Glutamatergic neuron (in vitro differentiated cells): ENCODE measurements around the gene NOLC1. TPM values are rescaled to one million over a fixed set of nuclear protein-coding genes. Genes with fewer than 3 reads are reported as not detected.
"Not testable (repeated sequence)": the region's sequence is repeated elsewhere in the genome, so short reads cannot be mapped to it uniquely, and the experiment has no call there.

Experiments
- DNase-seq: peaks from one replicate; pipeline ENCODE4 v3.0.0; 2022
- H3K27ac Mint-ChIP-seq: one replicate; pipeline ENCODE4 v1.8.0; 2020; ENCODE audit warnings: mild to moderate bottlenecking, mixed read lengths, inconsistent platforms; ENCODE audit not compliant: unreplicated experiment
- H3K27me3 Mint-ChIP-seq: one replicate; pipeline ENCODE4 v1.8.0; 2020; ENCODE audit warnings: mild to moderate bottlenecking, moderate library complexity, mixed read lengths, inconsistent platforms; ENCODE audit not compliant: unreplicated experiment
- H3K36me3 Mint-ChIP-seq: one replicate; pipeline ENCODE4 v1.8.0; 2020; ENCODE audit warnings: mild to moderate bottlenecking, mixed read lengths, inconsistent platforms; ENCODE audit not compliant: unreplicated experiment
- H3K4me1 Mint-ChIP-seq: one replicate; pipeline ENCODE4 v1.8.0; 2020; ENCODE audit warnings: mild to moderate bottlenecking, low read depth, mixed read lengths, inconsistent platforms; ENCODE audit not compliant: unreplicated experiment
- H3K4me3 Mint-ChIP-seq: one replicate; pipeline ENCODE4 v1.8.0; 2020; ENCODE audit warnings: mild to moderate bottlenecking, mixed read lengths, inconsistent platforms; ENCODE audit not compliant: unreplicated experiment
- H3K9me3 Mint-ChIP-seq: one replicate; pipeline ENCODE4 v1.8.0; 2020; ENCODE audit warnings: mild to moderate bottlenecking, moderate library complexity, mixed read lengths, inconsistent platforms; ENCODE audit not compliant: unreplicated experiment
- CTCF ChIP-seq: fragments of 200-600 bp; sonication (generic); IDR thresholded peaks from one replicate; pipeline ENCODE4 v1.5.0; 2021; ENCODE audit not compliant: partially characterized antibody, unreplicated experiment
- total RNA-seq: library from RNA; stranded (reverse); fragmentation: NEBNext Ultra II Directional; extraction: Animal tissue kit (Norgen Biotek cat#: 25700); gene quantifications from one replicate; pipeline ENCODE4 v1.2.1, GENCODE V29; 2021; ENCODE audit not compliant: unreplicated experiment

Gene NOLC1
- total RNA-seq, 1 donor from 2014 or later, result 59.5 TPM

DNA sequence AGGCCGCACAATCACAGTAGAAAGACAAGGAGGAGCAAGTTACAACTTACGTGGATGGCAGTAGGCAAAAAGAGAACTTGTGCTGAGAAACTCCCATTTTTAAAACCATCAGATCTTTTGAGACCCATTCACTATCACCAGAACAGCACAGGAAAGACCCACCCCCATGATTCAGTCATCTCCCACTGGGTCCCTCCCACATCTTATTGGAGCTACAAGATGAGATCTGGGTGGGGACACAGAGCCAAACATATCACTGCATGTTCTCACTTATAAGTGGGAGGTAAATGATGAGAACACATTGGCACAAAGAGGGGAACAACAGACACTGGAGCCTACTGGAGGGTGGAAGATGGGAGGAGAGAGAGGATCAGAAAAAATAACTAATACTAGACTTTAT is 32.4 kb downstream of the NOLC1 start:
- Mint-ChIP-seq H3K36me3 (peaks cover 13% of the 10 kb centered on the region), H3K27me3 (no peaks in the 10 kb centered on the region), H3K9me3 (peaks cover 5% of the 10 kb centered on the region), H3K27ac (no peak overlapping the region), H3K4me3 (no peak overlapping the region), H3K4me1 (no peaks in the 10 kb centered on the region)
- TF ChIP-seq CTCF, result no peak
- DNase-seq, result no peak

DNA sequence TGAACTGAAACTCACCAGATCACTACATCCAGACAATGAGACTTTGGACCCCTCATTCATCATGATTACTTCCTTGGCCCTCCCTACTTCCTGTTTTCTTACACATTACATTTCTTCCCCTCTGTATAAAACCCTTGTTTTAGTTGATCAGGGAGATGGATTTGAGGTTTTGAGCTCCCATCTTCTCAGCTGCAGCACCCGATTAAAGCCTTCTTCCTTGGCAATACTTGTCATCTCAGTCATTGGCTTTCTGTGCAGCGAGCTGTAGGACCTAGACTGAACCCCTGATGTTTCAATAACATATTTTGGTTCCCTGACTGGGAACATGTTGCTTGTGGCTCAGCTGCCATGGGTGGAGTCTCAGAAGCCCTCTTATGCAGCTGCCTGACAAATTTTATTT is 33.1 kb downstream of the NOLC1 start:
- peaks cover 13% of the 10 kb centered on the region for H3K36me3 Mint-ChIP-seq
- peaks cover 5% of the 10 kb centered on the region for H3K9me3 Mint-ChIP-seq
- no peaks in the 10 kb centered on the region for H3K4me1 Mint-ChIP-seq
- no peak overlapping the region for H3K4me3 Mint-ChIP-seq
- DNase-seq, result no peak
- H3K27me3 Mint-ChIP-seq, result no peaks in the 10 kb centered on the region
- no peak for TF ChIP-seq CTCF
- no peak overlapping the region for H3K27ac Mint-ChIP-seq

- Mint-ChIP-seq H3K27me3 (no peaks in the 10 kb centered on the region), H3K9me3 (peaks cover 5% of the 10 kb centered on the region), H3K36me3 (peaks cover 13% of the 10 kb centered on the region), H3K4me1 (no peaks in the 10 kb centered on the region), H3K4me3 (no peak overlapping the region), H3K27ac (no peak overlapping the region)
- no peak for TF ChIP-seq CTCF
- no peak for DNase-seq
Observed at GRCh38 chr10:102185811-102186527, 33.8 kb downstream of the NOLC1 start.

GRCh38 chr10:102188298-102188940 is 36.2 kb downstream of the NOLC1 start:
- H3K36me3 Mint-ChIP-seq, result peaks cover 23% of the 10 kb centered on the region
- no peaks in the 10 kb centered on the region for H3K27me3 Mint-ChIP-seq
- no peak overlapping the region for H3K4me3 Mint-ChIP-seq
- no peaks in the 10 kb centered on the region for H3K4me1 Mint-ChIP-seq
- H3K27ac Mint-ChIP-seq, result no peak overlapping the region
- peaks cover 13% of the 10 kb centered on the region for H3K9me3 Mint-ChIP-seq
- TF ChIP-seq CTCF, result no peak
- no peak for DNase-seq

- peaks cover 13% of the 10 kb centered on the region for H3K9me3 Mint-ChIP-seq
- not testable (repeated sequence) for H3K4me3 Mint-ChIP-seq
Observed at GRCh38 chr10:102188941-102189898, 37.0 kb downstream of the NOLC1 start.

More at GRCh38 chr10:102188941-102189898, 37.0 kb downstream of the NOLC1 start:
- not testable (repeated sequence) for H3K27ac Mint-ChIP-seq, H3K4me1 Mint-ChIP-seq, DNase-seq, H3K27me3 Mint-ChIP-seq
- peaks cover 21% of the 10 kb centered on the region for H3K36me3 Mint-ChIP-seq
